Measurements from ENCODE around the gene PYGO2. TPM values are rescaled to one million over a fixed set of nuclear protein-coding genes. Genes with fewer than 3 reads are reported as not detected.

PYGO2 gene
- total RNA-seq, 1 donor from 2014 or later = 29.2 TPM

GRCh38 chr1:154966111-154966510 lies 4.5 kb upstream of the PYGO2 start:
- TF ChIP-seq CTCF (IDR thresholded peaks at IDR 0.05) = no peak
- Mint-ChIP-seq H3K27ac (ENCODE audit: unreplicated experiment) (no peak overlapping the region), H3K9me3 (ENCODE audit: unreplicated experiment) (no peaks in the 10 kb centered on the region), H3K36me3 (ENCODE audit: unreplicated experiment) (peaks cover 21% of the 10 kb centered on the region), H3K4me3 (ENCODE audit: unreplicated experiment) (no peak overlapping the region), H3K27me3 (ENCODE audit: unreplicated experiment) (no peaks in the 10 kb centered on the region), H3K4me1 (ENCODE audit: unreplicated experiment) (peaks cover 44% of the 10 kb centered on the region)
- DNase-seq (ENCODE audit: extremely low spot score, unreplicated experiment) = no peak

- no peaks in the 10 kb centered on the region for H3K9me3 Mint-ChIP-seq (ENCODE audit: unreplicated experiment)
- H3K36me3 Mint-ChIP-seq (ENCODE audit: unreplicated experiment) = peaks cover 21% of the 10 kb centered on the region
- TF ChIP-seq CTCF (IDR thresholded peaks at IDR 0.05) = no peak
- DNase-seq (ENCODE audit: extremely low spot score, unreplicated experiment) = no peak
- no peak overlapping the region for H3K4me3 Mint-ChIP-seq (ENCODE audit: unreplicated experiment)
- H3K4me1 Mint-ChIP-seq (ENCODE audit: unreplicated experiment) = peaks cover 45% of the 10 kb centered on the region
- H3K27ac Mint-ChIP-seq (ENCODE audit: unreplicated experiment) = no peak overlapping the region
- no peaks in the 10 kb centered on the region for H3K27me3 Mint-ChIP-seq (ENCODE audit: unreplicated experiment)
Measured at GRCh38 chr1:154964359-154964758, 2.8 kb upstream of the PYGO2 start.

GRCh38 chr1:154963643-154964042 lies 2.1 kb upstream of the PYGO2 start:
- Mint-ChIP-seq H3K4me3 (ENCODE audit: unreplicated experiment) (no peak overlapping the region), H3K4me1 (ENCODE audit: unreplicated experiment) (peaks cover 38% of the 10 kb centered on the region), H3K27me3 (ENCODE audit: unreplicated experiment) (no peaks in the 10 kb centered on the region), H3K36me3 (ENCODE audit: unreplicated experiment) (peaks cover 21% of the 10 kb centered on the region), H3K27ac (ENCODE audit: unreplicated experiment) (peak overlapping the region; percentile 36), H3K9me3 (ENCODE audit: unreplicated experiment) (no peaks in the 10 kb centered on the region)
- DNase-seq (ENCODE audit: extremely low spot score, unreplicated experiment) = no peak
- no peak for TF ChIP-seq CTCF (IDR thresholded peaks at IDR 0.05)

- no peak for DNase-seq (ENCODE audit: extremely low spot score, unreplicated experiment)
- Mint-ChIP-seq H3K4me1 (ENCODE audit: unreplicated experiment) (peaks cover 31% of the 10 kb centered on the region), H3K27ac (ENCODE audit: unreplicated experiment) (peak overlapping the region; percentile 91), H3K9me3 (ENCODE audit: unreplicated experiment) (no peaks in the 10 kb centered on the region), H3K27me3 (ENCODE audit: unreplicated experiment) (no peaks in the 10 kb centered on the region), H3K36me3 (ENCODE audit: unreplicated experiment) (peaks cover 21% of the 10 kb centered on the region), H3K4me3 (ENCODE audit: unreplicated experiment) (peak overlapping the region; percentile 80)
- TF ChIP-seq CTCF (IDR thresholded peaks at IDR 0.05) = no peak
Measured at GRCh38 chr1:154962795-154963330, 1.3 kb upstream of the PYGO2 start.

GRCh38 chr1:154962156-154962749 lies 671 bp upstream of the PYGO2 start:
- H3K4me1 Mint-ChIP-seq (ENCODE audit: unreplicated experiment) = peaks cover 32% of the 10 kb centered on the region
- no peaks in the 10 kb centered on the region for H3K27me3 Mint-ChIP-seq (ENCODE audit: unreplicated experiment)
- DNase-seq (ENCODE audit: extremely low spot score, unreplicated experiment) = no peak
- peak overlapping the region; percentile 80 for H3K4me3 Mint-ChIP-seq (ENCODE audit: unreplicated experiment)
- no peaks in the 10 kb centered on the region for H3K9me3 Mint-ChIP-seq (ENCODE audit: unreplicated experiment)
- H3K36me3 Mint-ChIP-seq (ENCODE audit: unreplicated experiment) = peaks cover 20% of the 10 kb centered on the region
- peak overlapping the region; percentile 91 for H3K27ac Mint-ChIP-seq (ENCODE audit: unreplicated experiment)
- TF ChIP-seq CTCF (IDR thresholded peaks at IDR 0.05) = no peak
